ENCODE results near the gene ZMYM5. TPM values are rescaled to one million over a fixed set of nuclear protein-coding genes. Genes with fewer than 3 reads are reported as not detected.
A peak's percentile ranks its signal among the peaks of the same experiment; 100 is the strongest.
"Not testable (repeated sequence)": the region's sequence is repeated elsewhere in the genome, so short reads cannot be mapped to it uniquely, and the experiment has no call there.

ZMYM5 gene
- total and polyA plus RNA-seq, 9 of the 15 experiments (the other 6 are each of a cell fraction or from before 2014, with no cell fraction given), result 5.4 to 11.9 (median 7.8) TPM

DNA sequence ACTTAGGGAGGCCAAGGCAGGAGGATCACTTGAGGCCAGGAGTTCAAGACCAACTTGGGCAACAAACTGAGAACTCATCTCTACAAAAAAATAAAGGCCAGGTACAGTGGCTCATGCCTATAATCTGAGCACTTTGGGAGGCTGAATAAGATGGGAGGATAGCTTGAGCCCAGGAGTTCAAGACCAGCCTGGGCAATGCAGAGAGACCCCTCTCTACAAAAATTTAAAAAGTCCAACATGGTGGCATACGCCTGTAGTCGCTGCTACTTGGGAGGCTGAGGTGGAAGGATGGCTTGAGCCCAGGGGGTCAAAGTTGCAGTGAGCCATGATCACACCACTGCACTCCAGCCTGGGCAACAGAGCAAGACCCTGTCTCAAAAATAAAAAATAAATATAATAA lies 5.8 kb downstream of the ZMYM5 start:
- H3K4me1 ChIP-seq (replicated peaks in 1 of 2; ENCODE audit: control insufficient read depth in 2 of 2, insufficient read depth in 2 of 2, low read length in 2 of 2), result peaks cover under 1 to 12% of the 10 kb centered on the region in 2 experiments; a peak in 4 of 5 replicates
- BruUV-seq (replicated peaks); H3K9me3 ChIP-seq (replicated peaks; ENCODE audit: control insufficient read depth, insufficient read depth, low read depth, low read length); in situ Hi-C loops (cut with MboI); CTCF ChIA-PET (ENCODE audit: low intra/inter-chr PET ratio); intact Hi-C loops (cut with micrococcal nuclease); H4K20me1 ChIP-seq (replicated peaks; ENCODE audit: control insufficient read depth, insufficient read depth, low read length); H3K9ac ChIP-seq (ENCODE audit: insufficient read depth in 1 of 2, low read depth in 2 of 2, low read length in 2 of 2); ATAC-seq; H3K9me1 ChIP-seq (ENCODE audit: control insufficient read depth, insufficient read depth, low read length); FAIRE-seq; H3K27ac ChIP-seq (ENCODE audit: extremely low read depth, low read depth, low read length); H2AFZ ChIP-seq (ENCODE audit: low read depth, low read length); H3K4me3 ChIP-seq; DNase-seq (ENCODE audit: extremely low read depth in 1 of 4, low spot score in 3 of 4); H3K27me3 ChIP-seq (ENCODE audit: control insufficient read depth in 2 of 2, insufficient read depth in 2 of 2, low read length in 2 of 2); POLR2A ChIA-PET; H3K4me2 ChIP-seq (ENCODE audit: insufficient read depth, low read length): not testable (repeated sequence)
- H3K36me3 ChIP-seq (ENCODE audit: control insufficient read depth, insufficient read depth, low read length), result peaks cover 22% of the 10 kb centered on the region; the same call in 2 of the 3 replicates
- TF ChIP-seq ZNF121 (CRISPR knock-in tag; conservative IDR thresholded peaks at IDR 0.05), result peak; percentile 66
- peaks cover 45% of the 10 kb centered on the region for H3K79me2 ChIP-seq (ENCODE audit: control insufficient read depth, insufficient read depth, low read length)
- 100% methylated on average over 1 of the region's 2 CpGs for WGBS (ENCODE audit: insufficient coverage, low coverage, missing lambda C conversion rate)

- BruUV-seq (replicated peaks), result no TSS peak
- Histone ChIP-seq H3K4me3 (no peak overlapping the region), H3K9ac (ENCODE audit: insufficient read depth in 1 of 2, low read depth in 2 of 2, low read length in 2 of 2) (no peak overlapping the region; a peak in 1 of 4 replicates), H4K20me1 (replicated peaks; ENCODE audit: control insufficient read depth, insufficient read depth, low read length) (no peaks in the 10 kb centered on the region), H3K4me1 (replicated peaks in 1 of 2; ENCODE audit: control insufficient read depth in 2 of 2, insufficient read depth in 2 of 2, low read length in 2 of 2) (no peaks in the 10 kb centered on the region; a peak in 1 of 5 replicates), H3K79me2 (ENCODE audit: control insufficient read depth, insufficient read depth, low read length) (peaks cover 23% of the 10 kb centered on the region), H3K9me1 (ENCODE audit: control insufficient read depth, insufficient read depth, low read length) (no peaks in the 10 kb centered on the region), H3K27me3 (ENCODE audit: control insufficient read depth in 2 of 2, insufficient read depth in 2 of 2, low read length in 2 of 2) (no peaks in the 10 kb centered on the region), H3K27ac (ENCODE audit: extremely low read depth, low read depth, low read length) (no peak overlapping the region), H2AFZ (ENCODE audit: low read depth, low read length) (no peak overlapping the region), H3K4me2 (ENCODE audit: insufficient read depth, low read length) (no peak overlapping the region), H3K9me3 (replicated peaks; ENCODE audit: control insufficient read depth, insufficient read depth, low read depth, low read length) (no peaks in the 10 kb centered on the region), H3K36me3 (ENCODE audit: control insufficient read depth, insufficient read depth, low read length) (peaks cover 28% of the 10 kb centered on the region; the same call in 2 of the 3 replicates)
- DNase-seq (ENCODE audit: extremely low read depth in 1 of 4, low spot score in 3 of 4) (no peak), ATAC-seq (no peak), FAIRE-seq (no peak)
- POLR2A ChIA-PET, result interaction anchor here (0.8 to 1.2 kb wide), 2 partner anchors 9 to 10 kb away, joined by 3 read pairs; no protein-coding TSS in a partner anchor
- TF ChIP-seq ZNF121 (CRISPR knock-in tag; conservative IDR thresholded peaks at IDR 0.05), result peak; percentile 50; the same call in 1 of the 2 replicates
- no peak for TF ChIP-seq ZNF830 (CRISPR knock-in tag; IDR thresholded peaks at IDR 0.05)
- intact Hi-C loops (cut with micrococcal nuclease), result no loop called here
- WGBS (ENCODE audit: insufficient coverage, low coverage, missing lambda C conversion rate), result 10% methylated on average over 1 of the region's 1 CpG
- CTCF ChIA-PET (ENCODE audit: low intra/inter-chr PET ratio), result no interaction called here
- in situ Hi-C loops (cut with MboI), result no loop called here
Observed at GRCh38 chr13:19852766-19853165, 10.7 kb downstream of the ZMYM5 start.
